Measurements from ENCODE around the gene CARD16.

Gene CARD16

GRCh38 chr11:105054723-105055493, 9.8 kb upstream of the CARD16 start:
- no peak overlapping the region for H3K4me3 ChIP-seq (ENCODE audit: control insufficient read depth, low read depth, low read length)
- DNase-seq (ENCODE audit: low read depth): no peak
- TF ChIP-seq CTCF (conservative IDR thresholded peaks at IDR 0.05; ENCODE audit: control insufficient read depth, insufficient read depth, low read depth, low read length): no peak

- TF ChIP-seq CTCF (conservative IDR thresholded peaks at IDR 0.05; ENCODE audit: control insufficient read depth, insufficient read depth, low read depth, low read length): no peak
- H3K4me3 ChIP-seq (ENCODE audit: control insufficient read depth, low read depth, low read length): no peak overlapping the region
- DNase-seq (ENCODE audit: low read depth): no peak
Measured at GRCh38 chr11:105052487-105052886, 7.4 kb upstream of the CARD16 start.

- no peak overlapping the region for H3K4me3 ChIP-seq (ENCODE audit: control insufficient read depth, low read depth, low read length)
- no peak for TF ChIP-seq CTCF (conservative IDR thresholded peaks at IDR 0.05; ENCODE audit: control insufficient read depth, insufficient read depth, low read depth, low read length)
- DNase-seq (ENCODE audit: low read depth): no peak
Measured at GRCh38 chr11:105051559-105051958, 6.4 kb upstream of the CARD16 start.

- no peak for TF ChIP-seq CTCF (conservative IDR thresholded peaks at IDR 0.05; ENCODE audit: control insufficient read depth, insufficient read depth, low read depth, low read length)
- DNase-seq (ENCODE audit: low read depth): no peak
- H3K4me3 ChIP-seq (ENCODE audit: control insufficient read depth, low read depth, low read length): no peak overlapping the region
Measured at GRCh38 chr11:105049481-105049880, 4.3 kb upstream of the CARD16 start.

GRCh38 chr11:105046898-105047579, 1.9 kb upstream of the CARD16 start:
- peak; percentile 98 for DNase-seq (ENCODE audit: low read depth)
- TF ChIP-seq CTCF (conservative IDR thresholded peaks at IDR 0.05; ENCODE audit: control insufficient read depth, insufficient read depth, low read depth, low read length): no peak
- no peak overlapping the region for H3K4me3 ChIP-seq (ENCODE audit: control insufficient read depth, low read depth, low read length)

GRCh38 chr11:105045676-105046296, 651 bp upstream of the CARD16 start:
- no peak overlapping the region for H3K4me3 ChIP-seq (ENCODE audit: control insufficient read depth, low read depth, low read length)
- TF ChIP-seq CTCF (conservative IDR thresholded peaks at IDR 0.05; ENCODE audit: control insufficient read depth, insufficient read depth, low read depth, low read length): no peak
- peak; percentile 44 for DNase-seq (ENCODE audit: low read depth)
